GM23338 (cell line): ENCODE results near the gene WDR41. TPM values are rescaled to one million over a fixed set of nuclear protein-coding genes. Genes with fewer than 3 reads are reported as not detected.

Experiments used
- ATAC-seq: fragments of 200-7000 bp; cut with Tn5 transposase; 3 replicates; pipeline ENCODE4 v1.9.1; 2020
- DNase-seq: peaks from one replicate; pipeline ENCODE4 v3.0.0-alpha.2; 2015; ENCODE audit warnings: low spot score
- H2AFZ ChIP-seq: fragments of 200-600 bp; sonication (generic); 2 replicates; pipeline ENCODE4 v1.8.0; 2016; ENCODE audit warnings: antibody characterized with exemption, mild to moderate bottlenecking, moderate library complexity
- H3F3A ChIP-seq: fragments of 200-600 bp; sonication (generic); replicated peaks from 2 replicates; pipeline ENCODE4 v1.8.0; 2017; ENCODE audit warnings: antibody characterized with exemption, mixed run types, low read depth
- H3K27ac ChIP-seq: fragments of 200-600 bp; sonication (generic); 2 replicates; pipeline ENCODE4 v1.6.1; 2016; ENCODE audit warnings: low read depth
- H3K27me3 ChIP-seq: fragments of 200-600 bp; sonication (generic); 2 replicates; pipeline ENCODE4 v1.8.0; 2016; ENCODE audit warnings: mild to moderate bottlenecking, mixed run types, moderate library complexity; ENCODE audit not compliant: insufficient read depth
- H3K36me3 ChIP-seq: fragments of 200-600 bp; sonication (generic); 2 replicates; pipeline ENCODE4 v1.8.0; 2016; ENCODE audit warnings: mild to moderate bottlenecking; ENCODE audit not compliant: insufficient read depth
- H3K4me1 ChIP-seq: fragments of 200-600 bp; sonication (generic); 2 replicates; pipeline ENCODE4 v1.8.0; 2016; ENCODE audit warnings: mild to moderate bottlenecking, moderate library complexity; ENCODE audit not compliant: insufficient read depth
- H3K4me2 ChIP-seq: fragments of 200-600 bp; sonication (generic); 2 replicates; pipeline ENCODE4 v1.7.1; 2017; ENCODE audit warnings: mixed run types
- H3K4me3 ChIP-seq: fragments of 200-600 bp; sonication (generic); 2 replicates; pipeline ENCODE4 v1.6.1; 2016; ENCODE audit warnings: mixed run types
- H3K79me2 ChIP-seq: fragments of 200-600 bp; sonication (generic); replicated peaks from 2 replicates; pipeline ENCODE4 v1.8.0; 2017; ENCODE audit warnings: mild to moderate bottlenecking; ENCODE audit not compliant: insufficient read depth
- H3K9me2 ChIP-seq: fragments of 200-600 bp; sonication (generic); 2 replicates; pipeline ENCODE4 v1.8.0; 2017; ENCODE audit not compliant: insufficient read depth
- H4K20me1 ChIP-seq: fragments of 200-600 bp; sonication (generic); replicated peaks from 2 replicates; pipeline ENCODE4 v1.8.0; 2017; ENCODE audit warnings: mild to moderate bottlenecking; ENCODE audit not compliant: insufficient read depth
- H3K27ac Mint-ChIP-seq: 2 replicates; pipeline ENCODE4 v1.8.0; 2020; ENCODE audit warnings: inconsistent platforms, mild to moderate bottlenecking, moderate library complexity, mixed read lengths
- H3K27me3 Mint-ChIP-seq: 3 replicates; pipeline ENCODE4 v1.8.0; 2022; ENCODE audit warnings: low read depth, mild to moderate bottlenecking, moderate library complexity, mixed read lengths, inconsistent platforms; ENCODE audit not compliant: insufficient read depth, poor library complexity
- H3K36me3 Mint-ChIP-seq: 3 replicates; pipeline ENCODE4 v1.8.0; 2021; ENCODE audit warnings: low read depth, mild to moderate bottlenecking, inconsistent platforms, moderate library complexity, mixed read lengths
- H3K4me1 Mint-ChIP-seq: 3 replicates; pipeline ENCODE4 v1.8.0; 2020; ENCODE audit warnings: mild to moderate bottlenecking, inconsistent platforms, mixed read lengths
- H3K4me3 Mint-ChIP-seq: 3 replicates; pipeline ENCODE4 v1.8.0; 2021; ENCODE audit warnings: moderate library complexity, mild to moderate bottlenecking, inconsistent platforms, mixed read lengths
- H3K9me3 Mint-ChIP-seq: 3 replicates; pipeline ENCODE4 v1.8.0; 2020; ENCODE audit warnings: moderate library complexity, mild to moderate bottlenecking, inconsistent platforms, mixed read lengths
- ETS1 ChIP-seq: IDR thresholded peaks from 2 replicates; pipeline ENCODE4 v1.6.1; 2016; ENCODE audit warnings: antibody characterized with exemption
- EZH2 ChIP-seq: fragments of 200-600 bp; sonication (generic); IDR thresholded peaks from one replicate; pipeline ENCODE4 v1.8.0; 2017; ENCODE audit warnings: antibody characterized with exemption, mild to moderate bottlenecking, low read depth; ENCODE audit not compliant: unreplicated experiment
- EZH2phosphoT487 ChIP-seq: fragments of 200-600 bp; sonication (generic); IDR thresholded peaks from one replicate; pipeline ENCODE4 v1.8.1; 2018; ENCODE audit warnings: antibody characterized with exemption; ENCODE audit not compliant: unreplicated experiment
- JUNB ChIP-seq: IDR thresholded peaks from one replicate; pipeline ENCODE4 v1.6.1; 2016; ENCODE audit warnings: antibody characterized with exemption; ENCODE audit not compliant: unreplicated experiment
- NANOG ChIP-seq: IDR thresholded peaks from 2 replicates; pipeline ENCODE4 v1.6.1; 2016; ENCODE audit warnings: antibody characterized with exemption, borderline replicate concordance
- POLR2AphosphoS5 ChIP-seq: IDR thresholded peaks from 2 replicates; pipeline ENCODE4 v1.6.1; 2016; ENCODE audit warnings: antibody characterized with exemption, low read depth
- STAT1 ChIP-seq: IDR thresholded peaks from one replicate; pipeline ENCODE4 v1.6.1; 2016; ENCODE audit warnings: antibody characterized with exemption; ENCODE audit not compliant: unreplicated experiment
- ZNF114 ChIP-seq: fragments of 250-450 bp; sonication (Bioruptor Pico); IDR thresholded peaks from 2 replicates; pipeline ENCODE4 v1.5.0; 2020; ENCODE audit warnings: mild to moderate bottlenecking, moderate library complexity
- ZNF331 ChIP-seq: fragments of 250-450 bp; sonication (Bioruptor Pico); IDR thresholded peaks from 2 replicates; pipeline ENCODE4 v1.5.0; 2020; ENCODE audit warnings: low read depth, mild to moderate bottlenecking, moderate library complexity
- ZNF462 ChIP-seq: fragments of 250-450 bp; sonication (Bioruptor Pico); IDR thresholded peaks from 2 replicates; pipeline ENCODE4 v1.5.0; 2020; ENCODE audit warnings: mild to moderate bottlenecking, moderate library complexity
- polyA plus RNA-seq: library from polyadenylated mRNA; unstranded; fragments of >200 nt; fragmentation: Nextera tagmentation; extraction: Ambion mirVana; gene quantifications from 2 replicates; pipeline ENCODE4 v1.2.1, GENCODE V29; 2016
- total RNA-seq: library from RNA; depleted of rRNA; stranded (reverse); fragments of >200 nt; shearing (Covaris generic); gene quantifications from 2 replicates; pipeline ENCODE4 v1.2.3, GENCODE V29; 2014
- TF ChIP-seq, protein P1 (sequence below): IDR thresholded peaks from one replicate; pipeline ENCODE4 v1.6.1; 2018; ENCODE audit warnings: antibody characterized with exemption; ENCODE audit not compliant: unreplicated experiment

The WDR41 gene
- total and polyA plus RNA-seq, 2 experiments from 2014 or later = 19.1 to 40.4 TPM

DNA sequence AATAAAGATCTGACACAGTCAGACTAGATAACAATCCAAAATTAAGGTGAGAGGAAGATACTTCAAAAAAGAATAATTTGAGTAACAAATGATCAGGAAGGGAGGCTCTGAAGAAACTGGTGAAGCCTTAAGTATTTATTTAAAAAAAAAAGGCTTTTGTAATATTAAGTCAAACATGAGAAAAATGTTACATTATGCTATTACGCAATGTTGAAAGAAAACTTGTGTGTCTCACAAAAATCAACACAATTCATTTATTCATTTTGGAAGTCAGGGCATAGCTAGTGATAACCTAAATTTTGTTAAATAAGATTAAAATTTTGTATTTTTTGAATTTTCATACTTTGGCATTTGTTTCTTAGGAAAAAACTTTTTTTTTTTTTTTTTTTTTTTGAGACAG is 28.2 kb downstream of the WDR41 start:
- no peak overlapping the region for H2AFZ ChIP-seq
- no peaks in the 10 kb centered on the region for H3K4me1 ChIP-seq
- Mint-ChIP-seq H3K27ac (no peak overlapping the region), H3K27me3 (peaks cover 3% of the 10 kb centered on the region), H3K36me3 (peaks cover 3% of the 10 kb centered on the region; the same call in 2 of the 3 replicates), H3K9me3 (no peaks in the 10 kb centered on the region), H3K4me1 (no peaks in the 10 kb centered on the region), H3K4me3 (no peak overlapping the region)
- H3K27ac ChIP-seq = no peak overlapping the region
- no peak overlapping the region for H3K4me2 ChIP-seq
- DNase-seq (no peak), ATAC-seq (no peak)
- no peak overlapping the region for H3K4me3 ChIP-seq
- TF ChIP-seq ZNF462 (CRISPR knock-in tag) (no peak), NANOG (no peak), EZH2 (no peak), ETS1 (no peak), JUNB (no peak), ZNF114 (CRISPR knock-in tag) (no peak), ZNF331 (CRISPR knock-in tag) (no peak), STAT1 (no peak), EZH2phosphoT487 (no peak), POLR2AphosphoS5 (no peak)
- TF ChIP-seq, protein P1, sequence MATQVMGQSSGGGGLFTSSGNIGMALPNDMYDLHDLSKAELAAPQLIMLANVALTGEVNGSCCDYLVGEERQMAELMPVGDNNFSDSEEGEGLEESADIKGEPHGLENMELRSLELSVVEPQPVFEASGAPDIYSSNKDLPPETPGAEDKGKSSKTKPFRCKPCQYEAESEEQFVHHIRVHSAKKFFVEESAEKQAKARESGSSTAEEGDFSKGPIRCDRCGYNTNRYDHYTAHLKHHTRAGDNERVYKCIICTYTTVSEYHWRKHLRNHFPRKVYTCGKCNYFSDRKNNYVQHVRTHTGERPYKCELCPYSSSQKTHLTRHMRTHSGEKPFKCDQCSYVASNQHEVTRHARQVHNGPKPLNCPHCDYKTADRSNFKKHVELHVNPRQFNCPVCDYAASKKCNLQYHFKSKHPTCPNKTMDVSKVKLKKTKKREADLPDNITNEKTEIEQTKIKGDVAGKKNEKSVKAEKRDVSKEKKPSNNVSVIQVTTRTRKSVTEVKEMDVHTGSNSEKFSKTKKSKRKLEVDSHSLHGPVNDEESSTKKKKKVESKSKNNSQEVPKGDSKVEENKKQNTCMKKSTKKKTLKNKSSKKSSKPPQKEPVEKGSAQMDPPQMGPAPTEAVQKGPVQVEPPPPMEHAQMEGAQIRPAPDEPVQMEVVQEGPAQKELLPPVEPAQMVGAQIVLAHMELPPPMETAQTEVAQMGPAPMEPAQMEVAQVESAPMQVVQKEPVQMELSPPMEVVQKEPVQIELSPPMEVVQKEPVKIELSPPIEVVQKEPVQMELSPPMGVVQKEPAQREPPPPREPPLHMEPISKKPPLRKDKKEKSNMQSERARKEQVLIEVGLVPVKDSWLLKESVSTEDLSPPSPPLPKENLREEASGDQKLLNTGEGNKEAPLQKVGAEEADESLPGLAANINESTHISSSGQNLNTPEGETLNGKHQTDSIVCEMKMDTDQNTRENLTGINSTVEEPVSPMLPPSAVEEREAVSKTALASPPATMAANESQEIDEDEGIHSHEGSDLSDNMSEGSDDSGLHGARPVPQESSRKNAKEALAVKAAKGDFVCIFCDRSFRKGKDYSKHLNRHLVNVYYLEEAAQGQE = no peak
- H3K27me3 ChIP-seq = no peaks in the 10 kb centered on the region
- no peaks in the 10 kb centered on the region; the same call in none of the 2 replicates for H3K79me2 ChIP-seq
- H3K9me2 ChIP-seq = no peaks in the 10 kb centered on the region
- H3F3A ChIP-seq = no peaks in the 10 kb centered on the region
- 0 out of 2 replicates have a peak, but pooled peaks cover 3% of the 10 kb centered on the region for H4K20me1 ChIP-seq
- H3K36me3 ChIP-seq = no peaks in the 10 kb centered on the region; the same call in 1 of the 2 replicates
